A549 (cell line): ENCODE measurements around the gene FAM78B.

Experiments used
- CHD4 ChIP-seq: fragments of 200-600 bp; sonication (generic); IDR thresholded peaks from 2 replicates; pipeline ENCODE4 v1.6.1; 2016; ENCODE audit warnings: antibody characterized with exemption, mild to moderate bottlenecking, borderline replicate concordance
- CTCF ChIP-seq: fragments of >200 bp; sonication (Bioruptor Twin); formaldehyde crosslinking; IDR thresholded peaks from 3 replicates; pipeline ENCODE4 v1.5.1; 2016
- EHMT2 ChIP-seq: fragments of 200-600 bp; sonication (generic); IDR thresholded peaks from 2 replicates; pipeline ENCODE4 v1.6.1; 2016; ENCODE audit warnings: antibody characterized with exemption, low read depth, mild to moderate bottlenecking, moderate library complexity
- EP300 ChIP-seq, 2 experiments: fragments of >200 bp; sonication (Bioruptor Twin); formaldehyde crosslinking; IDR thresholded peaks; 2 replicates in 1 of 2; 3 replicates in 1 of 2; pipeline ENCODE4 v1.6.1; 2016 to 2017
- FOSL2 ChIP-seq, 2 experiments: fragments of 450-650 bp in 1 of 2; fragments of >200 bp in 1 of 2; sonication (Bioruptor Twin) in 1 of 2; formaldehyde crosslinking; IDR thresholded peaks; 2 replicates each; pipeline versions ENCODE4 v1.5.0 to v1.6.1; 2016 to 2020; ENCODE audit warnings: mild to moderate bottlenecking in 1 of 2, moderate library complexity in 1 of 2
- KDM1A ChIP-seq: fragments of 200-600 bp; sonication (generic); IDR thresholded peaks from 2 replicates; pipeline ENCODE4 v1.6.1; 2016; ENCODE audit warnings: low read depth, mild to moderate bottlenecking
- MAX ChIP-seq: IDR thresholded peaks from 2 replicates; pipeline ENCODE4 v1.6.1; 2012
- PHF8 ChIP-seq: fragments of 200-600 bp; sonication (generic); IDR thresholded peaks from 2 replicates; pipeline ENCODE4 v1.6.1; 2016; ENCODE audit warnings: low read depth, mild to moderate bottlenecking, antibody characterized with exemption, moderate library complexity, borderline replicate concordance
- POLR2AphosphoS2 ChIP-seq: conservative IDR thresholded peaks from 2 replicates; pipeline ENCODE4 v1.6.1; 2012; ENCODE audit warnings: low read length, improper control_type of control experiment, inconsistent platforms
- RAD21 ChIP-seq, 2 experiments: fragments of >200 bp in 1 of 2; sonication (Bioruptor Twin) in 1 of 2; formaldehyde crosslinking in 1 of 2; IDR thresholded peaks in 1 of 2; conservative IDR thresholded peaks in 1 of 2; 2 replicates in 1 of 2; 3 replicates in 1 of 2; pipeline ENCODE4 v1.6.1; 2012 to 2018; ENCODE audit warnings: inconsistent platforms in 1 of 2
- ZFP36 ChIP-seq: fragments of 450-650 bp; IDR thresholded peaks from 2 replicates; pipeline ENCODE4 v1.6.1; 2014; ENCODE audit warnings: borderline replicate concordance; ENCODE audit not compliant: partially characterized antibody
- ZSCAN20 ChIP-seq: fragments of 250-450 bp; sonication (Bioruptor Pico); IDR thresholded peaks from 2 replicates; pipeline ENCODE4 v1.8.0; 2022; ENCODE audit warnings: mild to moderate bottlenecking, moderate library complexity

DNA sequence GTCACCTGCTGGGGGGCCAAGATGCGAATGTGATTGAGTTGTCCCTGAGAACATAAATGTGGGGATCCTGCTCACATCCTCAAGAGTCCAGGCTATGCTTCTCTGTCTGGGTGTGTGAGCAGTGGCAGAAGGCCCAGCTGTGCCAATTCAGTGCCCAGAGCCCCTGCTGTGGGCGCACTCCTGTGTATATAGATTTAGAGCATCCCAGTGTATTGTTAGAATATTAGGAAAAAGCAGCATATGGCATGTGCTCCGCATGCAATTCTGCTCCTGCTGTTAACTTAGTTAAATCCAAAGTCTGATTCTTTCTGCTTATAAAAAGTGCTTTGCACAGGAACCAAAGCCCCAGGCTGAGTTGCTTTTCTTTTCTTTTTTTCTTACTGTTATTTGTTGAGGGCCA, 37.8 kb downstream of the FAM78B start:
- TF ChIP-seq CTCF, result no peak
- TF ChIP-seq ZSCAN20, result no peak
- TF ChIP-seq POLR2AphosphoS2, result no peak
- TF ChIP-seq PHF8, result no peak
- no peak for TF ChIP-seq EP300 (IDR thresholded peaks at IDR 0.05)
- TF ChIP-seq RAD21 (conservative IDR thresholded peaks at IDR 0.05 in 1 of 2, IDR thresholded peaks at IDR 0.05 in 1 of 2), result no peak
- TF ChIP-seq CHD4, result no peak
- TF ChIP-seq KDM1A, result no peak
- TF ChIP-seq EHMT2, result no peak
- TF ChIP-seq ZFP36, result no peak
- TF ChIP-seq FOSL2 (IDR thresholded peaks at IDR 0.05), result no peak
- no peak for TF ChIP-seq FOSL2 (CRISPR knock-in tag; IDR thresholded peaks at IDR 0.05)
- TF ChIP-seq MAX, result no peak
